ENCODE results near the gene DNAJC21.

DNA sequence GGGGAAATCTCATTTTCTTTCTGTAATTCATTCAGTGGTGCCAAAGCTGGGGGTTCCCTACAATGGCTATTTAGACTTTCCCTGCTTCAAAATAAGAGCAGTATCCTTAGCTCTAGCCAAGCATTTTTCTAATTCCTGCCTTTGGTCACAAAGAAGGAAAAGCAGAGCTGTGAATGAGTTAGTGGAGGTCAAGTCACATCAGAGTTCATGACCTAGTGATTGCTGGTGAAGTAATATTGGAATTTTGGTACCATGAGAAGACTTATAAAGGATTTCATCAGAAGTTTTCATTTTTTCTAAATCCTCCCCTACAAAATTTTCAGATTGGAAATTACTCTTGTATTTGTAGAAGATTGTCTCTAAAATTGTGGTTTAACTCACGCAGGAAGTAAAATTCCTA is 28.0 kb downstream of the DNAJC21 start:
- TF ChIP-seq POLR2AphosphoS5 (IDR thresholded peaks at IDR 0.05) = no peak
- TF ChIP-seq, protein P1, sequence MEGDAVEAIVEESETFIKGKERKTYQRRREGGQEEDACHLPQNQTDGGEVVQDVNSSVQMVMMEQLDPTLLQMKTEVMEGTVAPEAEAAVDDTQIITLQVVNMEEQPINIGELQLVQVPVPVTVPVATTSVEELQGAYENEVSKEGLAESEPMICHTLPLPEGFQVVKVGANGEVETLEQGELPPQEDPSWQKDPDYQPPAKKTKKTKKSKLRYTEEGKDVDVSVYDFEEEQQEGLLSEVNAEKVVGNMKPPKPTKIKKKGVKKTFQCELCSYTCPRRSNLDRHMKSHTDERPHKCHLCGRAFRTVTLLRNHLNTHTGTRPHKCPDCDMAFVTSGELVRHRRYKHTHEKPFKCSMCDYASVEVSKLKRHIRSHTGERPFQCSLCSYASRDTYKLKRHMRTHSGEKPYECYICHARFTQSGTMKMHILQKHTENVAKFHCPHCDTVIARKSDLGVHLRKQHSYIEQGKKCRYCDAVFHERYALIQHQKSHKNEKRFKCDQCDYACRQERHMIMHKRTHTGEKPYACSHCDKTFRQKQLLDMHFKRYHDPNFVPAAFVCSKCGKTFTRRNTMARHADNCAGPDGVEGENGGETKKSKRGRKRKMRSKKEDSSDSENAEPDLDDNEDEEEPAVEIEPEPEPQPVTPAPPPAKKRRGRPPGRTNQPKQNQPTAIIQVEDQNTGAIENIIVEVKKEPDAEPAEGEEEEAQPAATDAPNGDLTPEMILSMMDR (IDR thresholded peaks at IDR 0.05) = no peak
